GM13976 (cell line): ENCODE data around the gene ARSB.
A peak's percentile ranks its signal among the peaks of the same experiment; 100 is the strongest.
"Not testable (repeated sequence)": the region's sequence is repeated elsewhere in the genome, so short reads cannot be mapped to it uniquely, and the experiment has no call there.

Experiments used
- DNase-seq: peaks from one replicate; pipeline ENCODE4 v3.0.0; 2012; ENCODE audit warnings: low spot score
- CTCF ChIP-seq: IDR thresholded peaks from 2 replicates; pipeline ENCODE4 v1.5.1; 2012; ENCODE audit warnings: borderline replicate concordance, mild to moderate bottlenecking; ENCODE audit not compliant: insufficient read depth; ENCODE audit errors: extremely low read depth, missing control alignments, control extremely low read depth
- in situ Hi-C: fragments of 300-500 bp; cut with MboI; formaldehyde crosslinking; loops from one replicate; pipeline ENCODE4 v1.12.0; 2022; ENCODE audit warnings: low sequenced_read_pairs, mixed read lengths, inconsistent platforms; ENCODE audit not compliant: unreplicated experiment

Gene ARSB

GRCh38 chr5:78985725-78986223, 664 bp upstream of the ARSB start:
- DNase-seq: peak; percentile 72
- no peak for TF ChIP-seq CTCF
- in situ Hi-C loops: no loop called here

- TF ChIP-seq CTCF: no peak
- in situ Hi-C loops: no loop called here
- DNase-seq: peak; percentile 92
Measured at GRCh38 chr5:78984439-78985115, 533 bp downstream of the ARSB start.

- in situ Hi-C loops: no loop called here
- no peak for TF ChIP-seq CTCF
- DNase-seq: peak; percentile 40
Measured at GRCh38 chr5:78983601-78984438, 1.3 kb downstream of the ARSB start.

GRCh38 chr5:78983194-78983593, 1.9 kb downstream of the ARSB start:
- DNase-seq, in situ Hi-C loops: not testable (repeated sequence)

- DNase-seq: peak; percentile 26
- no peak for TF ChIP-seq CTCF
- in situ Hi-C loops: no loop called here
Measured at GRCh38 chr5:78979909-78980308, 5.2 kb downstream of the ARSB start.

- no peak for TF ChIP-seq CTCF
- in situ Hi-C loops: no loop called here
- no peak for DNase-seq
Measured at GRCh38 chr5:78979117-78979742, 5.9 kb downstream of the ARSB start.
